ENCODE data around the gene GDF9.

Gene GDF9

GRCh38 chr5:132812123-132812765 is 54.0 kb downstream of the GDF9 start:
- TF ChIP-seq CTCF (IDR thresholded peaks at IDR 0.05; ENCODE audit: extremely low read depth, missing control alignments): no peak
- DNase-seq (ENCODE audit: low spot score): no peak

Data from GM20000 (cell line).